ENCODE results near the gene CDC14A.

The CDC14A gene

DNA sequence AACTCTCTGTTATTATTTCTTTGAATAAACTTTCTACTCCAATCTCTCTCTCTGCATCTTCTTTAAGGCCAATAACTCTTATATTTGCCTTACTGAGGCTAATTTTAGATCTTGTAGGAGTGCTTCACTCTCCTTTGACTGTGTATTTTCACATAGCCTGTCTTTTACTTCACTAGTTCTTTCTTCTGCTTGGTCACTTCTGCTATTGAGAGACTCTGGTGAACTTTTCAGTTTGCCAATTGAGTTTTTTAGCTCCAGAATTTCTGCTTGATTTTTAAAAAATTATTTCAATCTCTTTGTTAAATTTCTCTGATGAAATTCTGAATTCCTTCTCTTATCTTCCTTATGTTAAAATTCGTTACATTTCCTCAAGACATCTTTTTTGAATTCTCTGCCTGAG, 203.9 kb downstream of the CDC14A start:
- Histone ChIP-seq H3K9ac (no peak overlapping the region), H3K9me3 (replicated peaks in 1 of 11) (peaks cover 22 to 51% (median 32%) of the 10 kb centered on the region in 11 experiments), H3K36me3 (no peaks in the 10 kb centered on the region), H4K20me1 (no peaks in the 10 kb centered on the region), H3K4me2 (no peak overlapping the region), H3K27ac (no peak overlapping the region), H3K4me3 (no peak overlapping the region), H3K4me1 (no peaks in the 10 kb centered on the region), H3K27me3 (no peaks in the 10 kb centered on the region)
- TF ChIP-seq Cebpa-rat (IDR thresholded peaks at IDR 0.05), result no peak

DNA sequence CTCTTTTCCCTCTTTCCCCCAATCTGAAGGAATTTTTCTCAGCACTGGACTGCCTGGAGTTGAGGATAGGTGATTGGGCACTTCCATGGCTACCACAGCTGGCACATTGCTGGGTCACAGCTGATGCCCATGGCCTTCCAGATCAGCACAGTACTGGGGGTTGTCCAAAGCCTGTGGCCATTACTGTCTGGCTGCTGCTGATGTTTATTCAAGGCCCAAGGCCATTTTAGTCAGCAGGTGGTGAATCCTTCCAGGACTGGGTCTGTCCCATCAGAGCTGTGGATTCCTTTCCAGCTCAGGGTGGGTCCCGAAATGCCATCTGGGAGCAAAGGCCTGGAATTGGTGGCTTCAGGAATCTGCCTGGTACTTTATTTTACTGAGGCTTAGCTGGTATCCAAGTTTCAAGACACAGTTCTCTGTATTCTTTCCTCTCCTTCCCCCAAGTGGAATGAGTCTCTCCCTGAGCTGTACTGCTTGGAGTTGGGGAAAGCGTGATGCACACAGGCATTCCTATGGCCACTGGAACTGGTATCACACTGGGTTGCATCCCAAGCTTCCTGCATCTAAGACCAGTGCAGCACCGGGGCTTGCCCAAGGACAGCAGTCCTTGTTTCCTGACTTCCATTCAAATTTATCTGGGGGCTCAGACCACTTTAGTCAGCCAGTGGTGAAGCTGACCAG, 204.8 kb downstream of the CDC14A start:
- no peaks in the 10 kb centered on the region for H3K36me3 ChIP-seq
- no peak overlapping the region for H3K4me3 ChIP-seq
- no peak for TF ChIP-seq Cebpa-rat (IDR thresholded peaks at IDR 0.05)
- no peaks in the 10 kb centered on the region for H4K20me1 ChIP-seq
- H3K9me3 ChIP-seq (replicated peaks in 1 of 11), result peaks cover 18 to 42% (median 23%) of the 10 kb centered on the region in 11 experiments
- H3K27ac ChIP-seq, result no peak overlapping the region
- no peaks in the 10 kb centered on the region for H3K4me1 ChIP-seq
- H3K27me3 ChIP-seq, result no peaks in the 10 kb centered on the region
- H3K9ac ChIP-seq, result no peak overlapping the region
- no peak overlapping the region for H3K4me2 ChIP-seq

- H3K4me1 ChIP-seq, result no peaks in the 10 kb centered on the region
Observed at GRCh38 chr1:100557606-100557953, 205.3 kb downstream of the CDC14A start.

GRCh38 chr1:100565533-100565932, 213.2 kb downstream of the CDC14A start:
- H3K36me3 ChIP-seq, result no peaks in the 10 kb centered on the region
- H3K27ac ChIP-seq, result no peak overlapping the region
- H3K9me3 ChIP-seq (replicated peaks in 1 of 11), result peaks cover 0 to 12% (median under 1%) of the 10 kb centered on the region in 11 experiments; a peak in 6 of 22 replicates
- no peaks in the 10 kb centered on the region for H3K4me1 ChIP-seq
- no peaks in the 10 kb centered on the region for H3K27me3 ChIP-seq
- H3K4me3 ChIP-seq, result no peak overlapping the region
- H3K9ac ChIP-seq, result no peak overlapping the region
- no peak overlapping the region for H3K4me2 ChIP-seq
- no peaks in the 10 kb centered on the region for H4K20me1 ChIP-seq
- TF ChIP-seq Cebpa-rat (IDR thresholded peaks at IDR 0.05), result no peak

More at GRCh38 chr1:100557606-100557953, 205.3 kb downstream of the CDC14A start:
- H3K27me3 ChIP-seq, result no peaks in the 10 kb centered on the region
- no peak overlapping the region for H3K27ac ChIP-seq
- peaks cover 14 to 37% (median 20%) of the 10 kb centered on the region in 11 experiments; a peak in 21 of 22 replicates for H3K9me3 ChIP-seq (replicated peaks in 1 of 11)
- H3K4me3 ChIP-seq, result no peak overlapping the region
- H3K4me2 ChIP-seq, result no peak overlapping the region
- H4K20me1 ChIP-seq, result no peaks in the 10 kb centered on the region
- TF ChIP-seq Cebpa-rat (IDR thresholded peaks at IDR 0.05), result no peak
- no peak overlapping the region for H3K9ac ChIP-seq
- H3K36me3 ChIP-seq, result no peaks in the 10 kb centered on the region

- Histone ChIP-seq H3K27me3 (no peaks in the 10 kb centered on the region), H3K9me3 (replicated peaks in 1 of 11) (peaks cover 0 to 12% (median 6%) of the 10 kb centered on the region in 11 experiments; a peak in 9 of 22 replicates), H3K36me3 (no peaks in the 10 kb centered on the region), H3K4me1 (no peaks in the 10 kb centered on the region), H3K9ac (no peak overlapping the region), H3K4me2 (no peak overlapping the region), H3K4me3 (no peak overlapping the region), H4K20me1 (no peaks in the 10 kb centered on the region), H3K27ac (no peak overlapping the region)
- TF ChIP-seq Cebpa-rat (IDR thresholded peaks at IDR 0.05), result no peak
Observed at GRCh38 chr1:100565937-100566699, 213.8 kb downstream of the CDC14A start.

GRCh38 chr1:100567062-100567461, 214.8 kb downstream of the CDC14A start:
- H3K4me2 ChIP-seq, result no peak overlapping the region
- TF ChIP-seq Cebpa-rat (IDR thresholded peaks at IDR 0.05), result no peak
- no peak overlapping the region for H3K27ac ChIP-seq

More at GRCh38 chr1:100567062-100567461, 214.8 kb downstream of the CDC14A start:
- no peaks in the 10 kb centered on the region for H3K4me1 ChIP-seq
- H3K4me3 ChIP-seq, result no peak overlapping the region
- H3K36me3 ChIP-seq, result no peaks in the 10 kb centered on the region
- H3K27me3 ChIP-seq, result no peaks in the 10 kb centered on the region
- no peaks in the 10 kb centered on the region for H4K20me1 ChIP-seq
- peaks cover 0 to 14% (median 9%) of the 10 kb centered on the region in 11 experiments; a peak in 10 of 22 replicates for H3K9me3 ChIP-seq (replicated peaks in 1 of 11)
- H3K9ac ChIP-seq, result no peak overlapping the region

Data from BLaER1 treated with 17β-estradiol and CSF1 and Interleukin-3, amounts not matched to agents 10 nM and 100 nM (cell line).